Adrenal gland (tissue), 12 donors: ENCODE data around the gene AMT. TPM values are rescaled to one million over a fixed set of nuclear protein-coding genes. Genes with fewer than 3 reads are reported as not detected.

Experiments
- DNase-seq, 7 donors: peaks; one replicate each; pipeline ENCODE4 v3.0.0-alpha.2; 2019 to 2020
- H3K27ac ChIP-seq, 5 donors: fragments of 200-600 bp; sonication (generic) in 4 of 5; 1 replicate in 3 of 5; 2 replicates in 2 of 5; pipeline versions ENCODE4 v1.5.1 to v1.8.0; 2016 to 2020; ENCODE audit warnings: mild to moderate bottlenecking in 1 of 5
- H3K27me3 ChIP-seq: fragments of 200-600 bp; 2 replicates; pipeline ENCODE4 v1.8.0; 2021
- H3K36me3 ChIP-seq, 2 donors: fragments of 200-600 bp; replicated peaks in 1 of 2; 1 replicate in 1 of 2; 2 replicates in 1 of 2; pipeline versions ENCODE4 v1.5.1 to v1.8.0; 2018 to 2022
- H3K4me1 ChIP-seq, 2 donors: fragments of 200-600 bp; replicated peaks in 1 of 2; 1 replicate in 1 of 2; 2 replicates in 1 of 2; pipeline versions ENCODE4 v1.5.1 to v1.8.0; 2018 to 2021
- H3K4me3 ChIP-seq, 4 donors: fragments of 200-600 bp; sonication (generic) in 3 of 4; one replicate each; pipeline ENCODE4 v1.5.1; 2016 to 2018
- H3K9me3 ChIP-seq, 3 donors: fragments of 200-600 bp; sonication (generic) in 1 of 3; replicated peaks in 1 of 3; 1 replicate in 2 of 3; 2 replicates in 1 of 3; pipeline versions ENCODE4 v1.5.1 to v1.8.0; 2016 to 2021
- POLR2A ChIP-seq, 2 donors: fragments of 450-650 bp; IDR thresholded peaks; one replicate each; pipeline ENCODE4 v1.6.1; 2017; ENCODE audit warnings: antibody characterized with exemption in 2 of 2, mild to moderate bottlenecking in 2 of 2, moderate library complexity in 1 of 2
- WGBS, 4 donors: extraction: QIAGEN DNeasy Blood & Tissue Kit in 2 of 4; methylation state at CpG; one replicate each; pipeline versions ENCODE4 v1.1.5 to v1.1.7; 2013 to 2017; 5-methylcytosine and 5-hydroxymethylcytosine counted together
- intact Hi-C, 2 donors: fragments of 100-400 bp; cut with DNase I; formaldehyde crosslinking; loops; one replicate each; pipeline versions ENCODE4 v1.14.1 to v1.15.0; 2022 to 2023
- polyA plus RNA-seq, 3 donors: library from polyadenylated mRNA; stranded (reverse); fragments of 200-250 nt in 2 of 3; fragments of 350-450 nt in 1 of 3; fragmentation: Illumina TruSeq in 1 of 3; extraction: RNeasy Lipid Tissue Mini Kit (QIAGEN cat#74804) in 1 of 3; gene quantifications; one replicate each; pipeline ENCODE4 v1.2.3, GENCODE V29; 2013 to 2014
- total RNA-seq, 9 donors: library from RNA; depleted of rRNA in 4 of 9; stranded (reverse); fragments of >200 nt in 4 of 9; fragments of 120-200 nt in 1 of 9; fragmentation: NEBNext Ultra II Directional in 1 of 9; extraction: Animal tissue kit (Norgen Biotek cat#: 25700) in 1 of 9; gene quantifications; one replicate each; pipeline versions ENCODE4 v1.1.0 to v1.2.4, GENCODE V29; 2013 to 2023
- TF ChIP-seq, protein P1 (sequence below), 6 experiments: fragments of 450-650 bp in 4 of 6; fragments of 200-600 bp in 2 of 6; sonication (generic) in 1 of 6; IDR thresholded peaks; 1 replicate in 5 of 6; 2 replicates in 1 of 6; pipeline versions ENCODE4 v1.5.1 to v1.8.0; 2016 to 2021; ENCODE audit warnings: antibody characterized with exemption in 6 of 6, mild to moderate bottlenecking in 2 of 6, moderate library complexity in 1 of 6
- donor health status: healthy with polysubstance abuse.
- donor health status: Bipolar disorder and iron deficiency.
- donor health status: DM: yes; HTN: yes; CAD: no.
- donor health status: DM: no; HTN: no; CAD: no.
- donor health status: DM: no; HTN: no; CAD: no.
- donor health status: DM: yes; HTN: yes; CAD: no.

AMT gene
- total and polyA plus RNA-seq, 12 donors = 5.6 to 55.8 (median 20.7) TPM

- Histone ChIP-seq H3K27ac (no peak overlapping the region), H3K9me3 (no peaks in the 10 kb centered on the region), H3K4me1 (peaks cover 0 to 4% of the 10 kb centered on the region in 2 donors), H3K4me3 (no peak overlapping the region), H3K36me3 (no peaks in the 10 kb centered on the region), H3K27me3 (no peaks in the 10 kb centered on the region)
- 90 to 98% (median 95%) methylated on average over 4 of the region's 4 CpGs for WGBS, 4 donors
- TF ChIP-seq, protein P1, sequence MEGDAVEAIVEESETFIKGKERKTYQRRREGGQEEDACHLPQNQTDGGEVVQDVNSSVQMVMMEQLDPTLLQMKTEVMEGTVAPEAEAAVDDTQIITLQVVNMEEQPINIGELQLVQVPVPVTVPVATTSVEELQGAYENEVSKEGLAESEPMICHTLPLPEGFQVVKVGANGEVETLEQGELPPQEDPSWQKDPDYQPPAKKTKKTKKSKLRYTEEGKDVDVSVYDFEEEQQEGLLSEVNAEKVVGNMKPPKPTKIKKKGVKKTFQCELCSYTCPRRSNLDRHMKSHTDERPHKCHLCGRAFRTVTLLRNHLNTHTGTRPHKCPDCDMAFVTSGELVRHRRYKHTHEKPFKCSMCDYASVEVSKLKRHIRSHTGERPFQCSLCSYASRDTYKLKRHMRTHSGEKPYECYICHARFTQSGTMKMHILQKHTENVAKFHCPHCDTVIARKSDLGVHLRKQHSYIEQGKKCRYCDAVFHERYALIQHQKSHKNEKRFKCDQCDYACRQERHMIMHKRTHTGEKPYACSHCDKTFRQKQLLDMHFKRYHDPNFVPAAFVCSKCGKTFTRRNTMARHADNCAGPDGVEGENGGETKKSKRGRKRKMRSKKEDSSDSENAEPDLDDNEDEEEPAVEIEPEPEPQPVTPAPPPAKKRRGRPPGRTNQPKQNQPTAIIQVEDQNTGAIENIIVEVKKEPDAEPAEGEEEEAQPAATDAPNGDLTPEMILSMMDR (IDR thresholded peaks at IDR 0.05) = no peak
- TF ChIP-seq POLR2A (IDR thresholded peaks at IDR 0.05) = no peak
- no peak for DNase-seq
- intact Hi-C loops = loop anchor here in 1 of 2 donors (10.0 kb wide), 1 partner anchor 119 kb away; no protein-coding TSS in a partner anchor
Observed at GRCh38 chr3:49453621-49454020, 31.3 kb upstream of the AMT start.

GRCh38 chr3:49445391-49445790, 23.1 kb upstream of the AMT start:
- Histone ChIP-seq H3K4me3 (no peak overlapping the region), H3K27ac (peak overlapping the region in 1 of 5 donors; percentile 34), H3K27me3 (no peaks in the 10 kb centered on the region), H3K4me1 (peaks cover 0 to 9% of the 10 kb centered on the region in 2 donors), H3K9me3 (no peaks in the 10 kb centered on the region), H3K36me3 (no peaks in the 10 kb centered on the region)
- intact Hi-C loops = loop anchor here in 1 of 2 donors (10.0 kb wide), 1 partner anchor 121 kb away; no protein-coding TSS in a partner anchor
- no peak for DNase-seq
- whole genome bisulfite sequencing, 4 donors = 84 to 94% (median 94%) methylated on average over 5 of the region's 5 CpGs
- no peak for TF ChIP-seq POLR2A (IDR thresholded peaks at IDR 0.05)
- TF ChIP-seq, protein P1 (IDR thresholded peaks at IDR 0.05) = no peak

DNA sequence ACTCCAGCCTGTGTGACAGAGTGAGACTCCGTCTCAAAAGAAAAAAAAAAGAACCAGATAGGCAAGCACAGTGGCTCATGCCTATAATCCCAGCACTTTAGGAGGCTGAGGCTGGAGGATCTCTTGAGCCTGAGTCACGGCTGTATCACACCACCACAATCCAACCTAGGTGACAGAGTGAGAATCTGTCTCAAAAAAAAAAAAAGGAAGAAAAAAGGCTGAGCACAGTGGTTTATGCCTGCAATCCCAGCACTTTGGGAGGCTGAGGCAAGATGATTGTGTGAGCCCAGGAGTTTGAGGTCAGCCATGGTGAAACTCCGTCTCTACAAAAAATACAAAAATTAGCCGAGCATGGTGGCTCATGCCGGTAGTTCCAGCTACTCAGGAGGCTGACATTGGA, 12.5 kb upstream of the AMT start:
- H3K4me3 ChIP-seq = no peak overlapping the region
- 71 to 84% (median 79%) methylated on average over 5 of the region's 5 CpGs for WGBS, 4 donors
- no peaks in the 10 kb centered on the region for H3K36me3 ChIP-seq
- no peaks in the 10 kb centered on the region for H3K9me3 ChIP-seq
- intact Hi-C loops = no loop called here
- H3K27me3 ChIP-seq = no peaks in the 10 kb centered on the region
- H3K4me1 ChIP-seq = peaks cover 4% of the 10 kb centered on the region in 2 donors
- no peak for TF ChIP-seq POLR2A (IDR thresholded peaks at IDR 0.05)
- H3K27ac ChIP-seq = peak overlapping the region in 1 of 5 donors; percentile 6
- DNase-seq = peak in 1 of 7 donors; percentile 17

- H3K27me3 ChIP-seq = no peaks in the 10 kb centered on the region
- peaks cover 0 to 14% of the 10 kb centered on the region in 2 donors for H3K36me3 ChIP-seq
- H3K4me3 ChIP-seq = peak overlapping the region in 3 of 4 donors; percentile 16 to 58 (median 50)
- WGBS, 4 donors = 3 to 6% (median 5%) methylated on average over 9 of the region's 9 CpGs
- DNase-seq = no peak
- no peak for TF ChIP-seq POLR2A (IDR thresholded peaks at IDR 0.05)
- TF ChIP-seq, protein P1 (IDR thresholded peaks at IDR 0.05) = peak in 3 of 6 experiments; percentile 3 to 23 (median 15)
- peak overlapping the region in 4 of 5 donors; percentile 85 to 88 (median 86) for H3K27ac ChIP-seq
- H3K4me1 ChIP-seq = peaks cover 12 to 14% of the 10 kb centered on the region in 2 donors
- intact Hi-C loops = no loop called here
- no peaks in the 10 kb centered on the region for H3K9me3 ChIP-seq
Observed at GRCh38 chr3:49428752-49429080, 6.4 kb upstream of the AMT start.

DNA sequence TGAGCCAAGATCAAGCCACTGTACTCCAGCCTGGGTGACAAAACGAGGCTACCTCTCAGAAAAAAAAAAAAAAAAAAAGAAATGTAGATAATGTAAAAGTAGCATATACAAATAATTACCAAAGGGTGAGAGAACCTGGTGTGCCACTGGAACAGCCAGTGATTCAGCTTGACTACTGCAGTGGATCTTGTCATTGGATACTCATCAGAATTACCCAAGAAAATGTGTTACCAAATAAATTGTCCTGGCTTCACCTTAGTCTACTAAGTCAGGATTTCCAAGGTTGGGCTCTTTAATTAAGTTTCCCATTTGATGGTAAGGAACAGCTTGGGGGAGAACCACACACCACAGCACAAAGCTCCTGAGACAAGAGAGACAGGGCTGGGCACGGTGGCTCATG, 5.3 kb upstream of the AMT start:
- Histone ChIP-seq H3K27me3 (no peaks in the 10 kb centered on the region), H3K36me3 (peaks cover 0 to 14% of the 10 kb centered on the region in 2 donors), H3K27ac (no peak overlapping the region), H3K4me3 (no peak overlapping the region), H3K4me1 (peaks cover 13 to 14% of the 10 kb centered on the region in 2 donors), H3K9me3 (no peaks in the 10 kb centered on the region)
- DNase-seq = no peak
- 82 to 98% (median 93%) methylated on average over 2 of the region's 2 CpGs for WGBS, 4 donors
- no peak for TF ChIP-seq POLR2A (IDR thresholded peaks at IDR 0.05)
- TF ChIP-seq, protein P1 (IDR thresholded peaks at IDR 0.05) = no peak
- intact Hi-C loops = no loop called here
